Esophagus mucosa (tissue), 1 donor: ENCODE results near the gene GLRA1. TPM values are rescaled to one million over a fixed set of nuclear protein-coding genes. Genes with fewer than 3 reads are reported as not detected.
A peak's percentile ranks its signal among the peaks of the same experiment; 100 is the strongest.
"Not testable (repeated sequence)": the region's sequence is repeated elsewhere in the genome, so short reads cannot be mapped to it uniquely, and the experiment has no call there.

Experiments used
- ATAC-seq: fragments of 200-7000 bp; cut with Tn5 transposase; one replicate; pipeline ENCODE4 v1.9.1; 2020
- total RNA-seq: library from RNA; stranded (reverse); gene quantifications from one replicate; pipeline ENCODE4 v1.2.4, GENCODE V29; 2023
- donor health status: DM: yes; HTN: yes; CAD: no.

Gene GLRA1
- total RNA-seq, 1 donor from 2014 or later, result not detected

GRCh38 chr5:151812757-151813309, 111.8 kb downstream of the GLRA1 start:
- no peak for ATAC-seq

GRCh38 chr5:151811593-151812321, 112.9 kb downstream of the GLRA1 start:
- ATAC-seq, result peak; percentile 59

GRCh38 chr5:151810897-151811296, 113.8 kb downstream of the GLRA1 start:
- ATAC-seq, result no peak

GRCh38 chr5:151810449-151810848, 114.2 kb downstream of the GLRA1 start:
- no peak for ATAC-seq

GRCh38 chr5:151808451-151809169, 116.0 kb downstream of the GLRA1 start:
- ATAC-seq, result no peak

GRCh38 chr5:151805414-151806223, 119.0 kb downstream of the GLRA1 start:
- no peak for ATAC-seq

- ATAC-seq, result no peak
Observed at GRCh38 chr5:151800532-151800931, 124.1 kb downstream of the GLRA1 start.

- no peak for ATAC-seq
Observed at GRCh38 chr5:151799407-151799806, 125.2 kb downstream of the GLRA1 start.

GRCh38 chr5:151798674-151799073, 126.0 kb downstream of the GLRA1 start:
- ATAC-seq, result no peak

- ATAC-seq, result no peak
Observed at GRCh38 chr5:151795426-151795825, 129.2 kb downstream of the GLRA1 start.

- no peak for ATAC-seq
Observed at GRCh38 chr5:151793358-151793757, 131.3 kb downstream of the GLRA1 start.

- ATAC-seq, result no peak
Observed at GRCh38 chr5:151787817-151788216, 136.8 kb downstream of the GLRA1 start.

GRCh38 chr5:151786468-151786867, 138.2 kb downstream of the GLRA1 start:
- ATAC-seq, result no peak

GRCh38 chr5:151784141-151784540, 140.5 kb downstream of the GLRA1 start:
- ATAC-seq, result no peak

- not testable (repeated sequence) for ATAC-seq
Observed at GRCh38 chr5:151783664-151784063, 141.0 kb downstream of the GLRA1 start.

- ATAC-seq, result no peak
Observed at GRCh38 chr5:151781201-151781600, 143.4 kb downstream of the GLRA1 start.

- ATAC-seq, result no peak
Observed at GRCh38 chr5:151780348-151780747, 144.3 kb downstream of the GLRA1 start.

- no peak for ATAC-seq
Observed at GRCh38 chr5:151779531-151780125, 145.0 kb downstream of the GLRA1 start.

GRCh38 chr5:151775025-151775606, 149.5 kb downstream of the GLRA1 start:
- ATAC-seq, result no peak

GRCh38 chr5:151773951-151774350, 150.7 kb downstream of the GLRA1 start:
- ATAC-seq, result no peak

GRCh38 chr5:151772846-151773561, 151.6 kb downstream of the GLRA1 start:
- no peak for ATAC-seq
